HG03354 (cell line): ENCODE data around the gene CEL.

ENCODE experiments used
- ATAC-seq: cut with Tn5 transposase; IDR thresholded peaks from one replicate; pipeline ENCODE4 v1.9.1; 2021; ENCODE audit warnings: mild to moderate bottlenecking; ENCODE audit not compliant: unreplicated experiment, poor library complexity, severe bottlenecking

CEL gene

GRCh38 chr9:133100506-133101355 is 39.0 kb downstream of the CEL start:
- ATAC-seq = no peak

DNA sequence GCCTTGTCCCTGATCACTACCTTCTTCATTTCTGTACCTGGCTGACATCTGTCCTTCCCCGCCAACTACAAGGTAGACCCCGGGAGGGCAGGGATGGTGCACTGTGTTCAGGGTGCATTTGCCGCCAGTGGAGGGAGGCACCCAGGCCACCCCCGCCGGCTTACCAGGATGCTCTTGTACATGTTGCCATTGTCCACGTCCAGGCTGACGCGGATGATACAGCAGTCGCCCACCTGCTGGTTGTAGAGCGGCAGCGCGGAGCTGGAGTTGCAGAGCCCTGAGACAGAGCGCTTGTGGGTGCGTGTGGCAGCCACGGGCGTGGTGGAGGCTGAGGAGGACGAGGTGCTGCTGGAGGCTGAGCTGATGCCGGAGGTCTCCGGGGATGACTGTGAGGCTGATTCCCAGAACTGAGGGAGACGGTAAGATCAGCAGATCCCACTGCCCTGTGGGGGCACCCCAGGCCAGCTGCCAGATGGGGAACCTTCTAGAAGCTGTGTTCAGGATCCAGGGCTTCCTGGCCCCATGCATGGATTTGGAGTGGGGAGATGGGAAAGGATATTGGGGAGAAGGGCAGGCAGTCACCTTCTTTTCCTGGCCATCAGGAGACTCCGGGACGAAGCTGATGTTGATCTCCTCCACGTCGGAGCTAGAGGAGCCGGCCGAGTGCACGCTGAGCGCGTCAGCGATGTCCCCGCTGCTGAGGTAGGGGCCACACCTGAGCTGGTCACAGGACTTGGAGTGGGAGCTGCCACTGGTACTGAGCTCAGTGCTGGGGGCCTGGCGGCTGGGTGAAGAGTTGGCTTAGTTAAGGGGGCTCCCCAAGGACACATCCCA is 39.8 kb downstream of the CEL start:
- no peak for ATAC-seq

- no peak for ATAC-seq
These were observed 40.6 kb downstream of the CEL start for GRCh38 chr9:133102190-133103021.

DNA sequence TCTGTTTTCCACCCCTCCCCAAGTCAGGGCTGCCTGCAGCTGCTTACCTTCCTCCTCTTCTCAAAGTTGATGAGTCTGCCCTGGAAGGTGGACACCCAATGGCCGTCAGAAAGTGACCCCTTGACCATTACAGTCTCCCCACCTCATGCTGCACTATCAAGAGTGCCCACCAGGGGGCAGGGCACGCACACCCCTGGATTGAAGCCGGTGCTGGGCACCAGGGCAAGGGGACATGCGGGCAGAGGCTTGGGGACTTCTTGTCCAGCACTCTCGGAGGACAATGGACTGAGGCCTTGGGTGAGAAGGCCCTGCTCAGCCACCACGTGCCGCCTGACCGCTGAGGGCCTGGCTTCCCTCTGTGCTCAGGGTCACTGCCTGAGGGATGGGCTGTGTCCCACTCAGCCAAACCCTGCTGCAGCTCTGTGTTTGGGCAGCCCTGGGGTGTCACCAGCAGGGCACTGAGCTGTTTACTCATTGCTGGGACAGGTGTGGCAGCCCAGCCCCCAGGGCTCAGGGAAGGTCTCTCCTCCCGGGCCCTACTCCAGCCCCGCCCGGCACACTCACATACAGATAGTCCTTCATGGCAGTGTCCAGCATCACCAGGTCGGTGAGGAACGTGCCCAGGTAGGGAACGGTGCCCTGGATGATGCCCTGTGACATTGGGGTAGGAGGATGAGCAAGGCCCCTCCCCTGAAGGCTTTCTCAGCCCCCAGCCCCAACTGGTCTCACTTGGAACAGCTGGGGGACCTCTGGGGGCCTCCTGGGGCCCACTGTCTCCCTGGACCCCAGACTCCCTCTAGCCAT is 41.6 kb downstream of the CEL start:
- ATAC-seq = no peak

GRCh38 chr9:133103987-133104505 is 42.3 kb downstream of the CEL start:
- no peak for ATAC-seq

- ATAC-seq = no peak
These were observed 43.1 kb downstream of the CEL start for GRCh38 chr9:133104718-133105460.

GRCh38 chr9:133105461-133105770 is 43.6 kb downstream of the CEL start:
- ATAC-seq = no peak

DNA sequence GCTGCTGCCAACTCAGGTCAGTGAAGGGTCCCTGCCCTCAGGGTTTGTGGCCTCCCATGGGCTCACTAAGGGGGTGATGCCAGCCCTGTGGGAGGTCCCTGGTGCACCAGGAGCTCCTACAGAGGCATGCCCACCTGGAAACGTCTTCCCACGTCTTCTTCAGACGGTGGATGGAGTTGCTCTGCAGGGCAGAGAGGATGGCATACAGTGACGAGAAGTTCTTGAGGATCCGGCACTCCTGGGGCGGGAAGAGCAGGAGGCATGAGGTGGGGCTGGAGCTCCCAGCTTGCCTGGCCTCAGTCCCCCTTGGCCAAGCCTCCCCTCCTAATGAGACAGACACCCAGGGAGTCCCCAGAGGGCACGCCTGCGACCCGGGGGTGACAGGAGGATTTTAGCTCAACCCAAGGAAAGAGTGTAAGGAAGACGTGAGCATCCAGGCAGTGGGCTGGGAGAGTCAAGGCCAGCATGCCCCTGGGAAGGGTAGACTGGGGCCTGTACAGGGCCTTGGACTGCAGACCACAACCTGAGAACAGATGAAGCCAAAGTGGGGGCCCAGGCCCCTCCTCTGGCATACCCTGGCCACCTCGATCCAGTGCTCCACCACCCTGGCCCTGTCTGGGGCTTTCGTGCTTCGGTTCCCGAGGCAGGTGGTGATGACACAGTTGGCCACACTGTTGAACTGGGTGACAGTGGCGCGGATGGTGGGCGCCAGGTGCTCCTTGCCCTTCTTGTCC is 44.9 kb downstream of the CEL start:
- no peak for ATAC-seq

- no peak for ATAC-seq
These were observed 45.5 kb downstream of the CEL start for GRCh38 chr9:133107245-133107722.

- ATAC-seq = no peak
These were observed 46.4 kb downstream of the CEL start for GRCh38 chr9:133107961-133108793.

GRCh38 chr9:133108794-133109641 is 47.2 kb downstream of the CEL start:
- no peak for ATAC-seq

- no peak for ATAC-seq
These were observed 48.3 kb downstream of the CEL start for GRCh38 chr9:133109931-133110650.

DNA sequence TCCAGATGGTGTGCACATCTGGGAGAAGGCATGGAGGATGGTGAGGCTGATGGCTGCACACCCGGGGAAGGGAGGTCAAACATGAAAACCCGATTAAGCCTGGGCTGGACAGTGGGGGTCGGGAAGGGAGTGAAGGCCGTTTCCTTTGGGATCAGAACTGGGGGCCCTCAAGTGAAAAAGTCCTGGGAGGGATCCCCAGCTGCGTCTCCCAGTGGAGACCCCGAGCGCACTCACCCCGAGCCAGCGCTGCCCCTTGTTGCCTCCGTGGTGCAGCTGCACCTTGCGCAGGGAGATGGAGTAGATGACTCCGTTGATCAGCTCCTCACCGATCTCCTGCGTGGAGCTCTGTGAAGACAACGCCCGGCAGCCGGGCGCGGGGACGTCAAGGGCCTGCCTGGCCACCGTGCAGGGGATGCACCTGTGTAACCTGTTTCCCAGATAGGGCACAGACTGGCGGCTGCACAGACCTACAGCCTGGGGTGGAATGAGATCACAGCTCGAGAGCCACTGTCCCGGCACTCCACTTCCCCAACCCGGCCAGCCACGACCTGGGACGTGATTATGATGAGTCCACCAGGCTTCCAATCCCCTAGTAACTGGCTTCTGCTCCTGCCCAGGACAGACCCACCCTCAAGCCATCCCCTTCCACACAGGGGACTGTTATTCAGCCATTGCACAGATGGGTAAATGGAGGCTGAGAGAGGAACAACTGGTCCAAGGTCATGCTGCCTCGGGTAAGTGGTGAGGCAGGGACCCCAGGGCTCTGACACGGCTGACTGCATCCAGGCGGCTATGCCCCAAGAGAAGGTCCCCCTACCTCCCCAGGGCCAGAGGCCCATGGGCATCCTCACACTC is 50.3 kb downstream of the CEL start:
- no peak for ATAC-seq

- ATAC-seq = no peak
These were observed 50.9 kb downstream of the CEL start for GRCh38 chr9:133112663-133113026.
